Kidney (tissue), 14 donors: ENCODE results near the gene CD1E. TPM values are rescaled to one million over a fixed set of nuclear protein-coding genes. Genes with fewer than 3 reads are reported as not detected.

Experiments
- DNase-seq, 5 donors: peaks; one replicate each; pipeline ENCODE4 v3.0.0-alpha.2; 2013 to 2020
- FAIRE-seq: peaks from 2 replicates; lab custom pipeline; 2012; peaks lifted over from hg19 to GRCh38; lab: Jason Lieb, UNC
- H3K27ac ChIP-seq, 2 donors: one replicate each; pipeline ENCODE4 v1.7.0; 2013; ENCODE audit warnings: low read depth in 2 of 2, low read length in 2 of 2, inconsistent platforms in 1 of 2
- H3K27me3 ChIP-seq: one replicate; pipeline ENCODE4 v1.7.1; 2013; ENCODE audit warnings: low read length, inconsistent platforms; ENCODE audit not compliant: control insufficient read depth, insufficient read depth
- H3K36me3 ChIP-seq, 3 donors: one replicate each; pipeline versions ENCODE4 v1.7.0 to v1.7.1; 2013; ENCODE audit warnings: low read length in 3 of 3, control low read depth in 1 of 3, inconsistent platforms in 1 of 3; ENCODE audit not compliant: insufficient read depth in 3 of 3, control insufficient read depth in 2 of 3
- H3K4me1 ChIP-seq, 3 donors: one replicate each; pipeline versions ENCODE4 v1.7.0 to v1.7.1; 2013; ENCODE audit warnings: low read length in 3 of 3, inconsistent platforms in 1 of 3, low read depth in 1 of 3; ENCODE audit not compliant: control insufficient read depth in 2 of 3, insufficient read depth in 2 of 3
- H3K4me3 ChIP-seq, 3 donors: one replicate each; pipeline versions ENCODE4 v1.7.0 to v1.8.1; 2013; ENCODE audit warnings: low read length in 3 of 3, control low read depth in 1 of 3, inconsistent platforms in 1 of 3
- H3K9ac ChIP-seq, 3 donors: one replicate each; pipeline versions ENCODE4 v1.7.0 to v1.7.1; 2013; ENCODE audit warnings: low read length in 3 of 3, control low read depth in 1 of 3, inconsistent platforms in 1 of 3
- H3K9me3 ChIP-seq, 3 donors: one replicate each; pipeline versions ENCODE4 v1.7.0 to v1.7.1; 2013; ENCODE audit warnings: low read length in 3 of 3, control low read depth in 1 of 3, inconsistent platforms in 1 of 3; ENCODE audit not compliant: control insufficient read depth in 2 of 3, insufficient read depth in 1 of 3
- CTCF ChIP-seq: IDR thresholded peaks from 3 replicates; pipeline ENCODE4 v1.5.1; 2012; ENCODE audit warnings: mild to moderate bottlenecking, moderate library complexity, borderline replicate concordance; ENCODE audit not compliant: insufficient read depth; ENCODE audit errors: extremely low read depth
- intact Hi-C: fragments of 100-400 bp; cut with DNase I; formaldehyde crosslinking; loops from one replicate; pipeline ENCODE4 v1.11.1; 2022
- polyA plus RNA-seq: library from polyadenylated mRNA; stranded (reverse); fragments of 350-450 nt; fragmentation: Illumina TruSeq; extraction: RNeasy Lipid Tissue Mini Kit (QIAGEN cat#74804); gene quantifications from one replicate; pipeline ENCODE4 v1.2.3, GENCODE V29; 2014; ENCODE audit warnings: low read depth, low replicate concordance; ENCODE audit not compliant: insufficient read depth
- total RNA-seq: library from RNA; stranded (reverse); fragmentation: NEBNext Ultra II Directional; extraction: Animal tissue kit (Norgen Biotek cat#: 25700); gene quantifications from one replicate; pipeline ENCODE4 v1.2.1, GENCODE V29; 2021
- donor health status: control.
- donor health status: control.
- donor health status: control.
- donor health status: control.
- donor health status: control.
- donor health status: DM: yes; HTN: yes; CAD: no.
- donor health status: Normal renal cell carcinoma (clear cell type).

Gene CD1E
- total and polyA plus RNA-seq, 2 donors from 2014 or later = 3.5 TPM; not detected in 1

DNA sequence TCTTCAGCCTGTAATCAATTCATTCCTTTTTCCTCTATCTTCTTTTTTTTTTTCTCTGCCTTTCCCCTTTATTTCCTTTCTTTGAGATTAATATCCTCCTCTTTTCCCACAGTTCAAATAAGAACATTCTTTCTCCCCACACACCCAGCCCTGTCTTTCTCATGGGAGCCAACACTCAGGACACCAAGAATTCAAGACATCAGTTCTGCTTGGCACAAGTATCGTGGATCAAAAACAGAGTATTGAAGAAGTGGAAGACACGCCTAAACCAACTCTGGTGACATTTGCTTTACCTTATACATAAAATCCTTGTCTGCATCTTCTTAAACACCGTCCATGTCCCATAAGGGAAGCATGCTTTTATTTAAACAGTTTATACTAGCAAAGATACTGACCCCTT lies 2.9 kb downstream of the CD1E start:
- no peaks in the 10 kb centered on the region for H3K27me3 ChIP-seq
- H3K4me3 ChIP-seq = no peak overlapping the region
- no peak overlapping the region for H3K27ac ChIP-seq
- no peaks in the 10 kb centered on the region for H3K4me1 ChIP-seq
- intact Hi-C loops = no loop called here
- FAIRE-seq = no peak
- TF ChIP-seq CTCF = no peak
- no peaks in the 10 kb centered on the region for H3K36me3 ChIP-seq
- no peak for DNase-seq
- no peak overlapping the region for H3K9ac ChIP-seq
- no peaks in the 10 kb centered on the region for H3K9me3 ChIP-seq

GRCh38 chr1:158357441-158357840 lies 3.7 kb downstream of the CD1E start:
- intact Hi-C loops = no loop called here
- no peaks in the 10 kb centered on the region for H3K4me1 ChIP-seq
- no peaks in the 10 kb centered on the region for H3K36me3 ChIP-seq
- FAIRE-seq = no peak
- no peak overlapping the region for H3K9ac ChIP-seq
- H3K27ac ChIP-seq = no peak overlapping the region
- no peak for TF ChIP-seq CTCF
- no peak overlapping the region for H3K4me3 ChIP-seq
- no peak for DNase-seq
- no peaks in the 10 kb centered on the region for H3K27me3 ChIP-seq
- no peaks in the 10 kb centered on the region for H3K9me3 ChIP-seq

DNA sequence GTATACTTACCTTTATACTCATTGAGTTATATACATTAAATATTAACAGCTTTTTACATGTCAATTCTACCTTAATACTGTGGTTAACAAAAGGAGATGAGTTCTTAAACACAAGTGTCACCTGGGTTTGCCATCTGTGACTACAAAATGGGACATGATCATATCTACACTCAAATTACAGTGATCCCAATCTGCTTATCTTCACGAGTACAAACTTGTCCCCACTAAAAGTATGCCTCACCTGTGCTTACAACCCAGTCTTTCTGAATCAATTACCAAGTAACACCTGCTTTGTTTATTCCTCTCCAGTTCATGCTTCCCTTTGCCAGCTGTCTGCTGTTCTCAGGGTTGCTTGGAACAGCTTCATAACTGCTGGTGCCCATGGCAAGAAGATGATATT lies 8.8 kb downstream of the CD1E start:
- no peaks in the 10 kb centered on the region for H3K9me3 ChIP-seq
- FAIRE-seq = no peak
- H3K9ac ChIP-seq = no peak overlapping the region
- no peak overlapping the region for H3K27ac ChIP-seq
- no peak for TF ChIP-seq CTCF
- no peaks in the 10 kb centered on the region for H3K36me3 ChIP-seq
- H3K4me3 ChIP-seq = no peak overlapping the region
- no peaks in the 10 kb centered on the region for H3K4me1 ChIP-seq
- no peaks in the 10 kb centered on the region for H3K27me3 ChIP-seq
- DNase-seq = no peak
- intact Hi-C loops = no loop called here

- Histone ChIP-seq H3K9me3 (no peaks in the 10 kb centered on the region), H3K4me3 (no peak overlapping the region), H3K27ac (no peak overlapping the region), H3K27me3 (no peaks in the 10 kb centered on the region), H3K36me3 (no peaks in the 10 kb centered on the region), H3K4me1 (no peaks in the 10 kb centered on the region), H3K9ac (no peak overlapping the region)
- no peak for FAIRE-seq
- intact Hi-C loops = no loop called here
- no peak for TF ChIP-seq CTCF
- no peak for DNase-seq
Measured at GRCh38 chr1:158362941-158363340, 9.2 kb downstream of the CD1E start.
